Stimulated activated CD8-positive, alpha-beta memory T cell treated with anti-CD3 and anti-CD28 coated beads, Interleukin-12 subunit alpha, Interleukin-12 subunit beta, amount 100 ng/mL, for 4 hours (primary cell): ENCODE results near the gene XG.
"Not testable (repeated sequence)": the region's sequence is repeated elsewhere in the genome, so short reads cannot be mapped to it uniquely, and the experiment has no call there.

Experiments used
- DNase-seq: peaks from one replicate; pipeline ENCODE4 v3.0.0-alpha.2; 2020; ENCODE audit warnings: low read depth

The XG gene

DNA sequence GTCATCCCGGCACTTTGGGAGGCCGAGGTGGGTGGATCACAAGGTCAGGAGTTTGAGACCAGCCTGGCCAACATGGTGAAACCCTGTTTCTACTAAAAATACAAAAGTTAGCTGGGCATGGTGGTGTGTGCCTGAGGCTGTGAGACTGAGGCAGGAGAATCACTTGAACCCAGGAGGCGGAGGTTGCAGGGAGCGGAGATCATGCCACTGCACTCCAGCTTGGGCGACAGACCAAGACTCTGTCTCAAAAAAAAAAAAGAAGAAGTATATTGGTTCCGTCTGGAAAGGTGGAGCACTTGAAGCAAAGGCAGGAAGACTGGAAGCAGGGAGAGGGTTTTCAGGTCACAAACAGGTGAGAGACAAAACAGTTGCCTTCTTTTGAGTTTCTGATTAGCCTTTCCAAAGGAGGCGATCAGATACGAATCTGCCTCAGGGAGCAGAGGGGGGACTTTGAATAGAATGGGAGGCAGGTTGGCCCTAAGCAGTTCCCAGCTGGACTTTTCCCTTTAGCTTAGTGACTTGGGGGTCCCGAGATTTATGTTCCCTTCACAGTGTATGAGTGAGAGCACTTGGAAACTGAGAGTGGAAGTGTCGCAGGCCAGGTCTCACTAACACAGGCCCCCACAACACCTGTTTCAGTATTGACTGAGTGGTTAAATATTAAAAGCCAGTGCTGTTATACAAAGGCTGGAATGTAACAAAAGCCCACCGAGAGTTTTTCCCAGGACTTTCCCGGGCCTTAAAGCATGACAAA is 28.8 kb downstream of the XG start:
- DNase-seq: not testable (repeated sequence)

- DNase-seq: no peak
Observed at GRCh38 chrX:2781226-2781571, 29.4 kb downstream of the XG start.

DNA sequence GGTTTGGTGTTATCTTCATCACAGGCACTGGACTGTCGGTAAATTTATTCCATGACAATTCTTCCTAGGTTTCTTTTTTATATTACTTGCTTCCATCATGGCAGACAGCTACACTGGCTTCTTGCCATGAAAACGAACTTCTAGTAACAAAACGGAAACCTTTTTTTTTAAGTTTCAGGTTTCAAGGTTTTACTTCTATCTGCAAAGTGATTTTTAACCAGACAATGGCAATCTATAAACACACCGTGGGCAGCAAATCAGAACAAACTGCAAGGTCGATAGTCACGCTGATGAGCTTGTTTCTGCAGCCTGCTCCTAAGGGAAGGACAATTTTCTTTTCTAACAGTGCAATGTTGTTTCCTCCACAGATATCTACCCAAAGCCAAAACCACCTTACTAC is 29.9 kb downstream of the XG start:
- DNase-seq: no peak

DNA sequence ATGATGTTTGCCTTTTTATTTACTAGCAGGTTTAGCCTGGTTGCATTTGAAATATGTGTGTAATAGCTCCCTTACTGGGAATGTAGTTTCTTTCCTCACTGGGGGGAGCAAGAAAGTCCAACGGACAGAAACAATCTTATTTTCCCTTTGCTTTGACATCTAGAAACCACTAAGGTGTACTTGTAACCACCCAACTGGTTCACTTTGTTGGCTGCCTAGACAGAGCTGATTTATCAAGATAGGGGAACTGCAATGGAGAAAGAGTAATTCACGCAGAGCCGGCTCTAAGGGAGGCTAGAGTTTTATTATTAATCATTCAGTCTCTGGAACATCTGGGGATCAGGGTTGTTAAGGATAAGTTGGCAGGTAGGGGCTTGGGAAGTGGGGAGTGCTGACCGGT is 30.3 kb downstream of the XG start:
- no peak for DNase-seq

DNA sequence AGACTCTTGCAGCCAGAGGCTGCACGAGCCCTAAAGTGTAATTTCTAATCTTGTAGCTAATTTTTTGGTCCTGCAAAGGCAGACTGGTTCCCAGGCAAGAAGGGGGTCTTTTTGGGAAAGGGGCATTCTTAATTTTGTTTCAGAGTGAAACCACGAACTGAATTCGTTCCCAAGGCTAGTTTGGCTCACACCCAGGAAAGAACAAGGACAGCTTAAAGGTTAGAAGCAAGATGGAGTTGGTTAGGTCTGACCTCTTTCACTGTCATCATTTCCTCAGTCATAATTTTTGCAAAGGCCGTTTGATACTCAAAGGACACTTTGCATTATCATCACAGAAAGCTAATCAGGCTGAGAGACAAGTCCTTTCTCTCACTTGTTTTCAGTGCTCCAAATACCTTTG is 30.9 kb downstream of the XG start:
- DNase-seq: no peak

DNA sequence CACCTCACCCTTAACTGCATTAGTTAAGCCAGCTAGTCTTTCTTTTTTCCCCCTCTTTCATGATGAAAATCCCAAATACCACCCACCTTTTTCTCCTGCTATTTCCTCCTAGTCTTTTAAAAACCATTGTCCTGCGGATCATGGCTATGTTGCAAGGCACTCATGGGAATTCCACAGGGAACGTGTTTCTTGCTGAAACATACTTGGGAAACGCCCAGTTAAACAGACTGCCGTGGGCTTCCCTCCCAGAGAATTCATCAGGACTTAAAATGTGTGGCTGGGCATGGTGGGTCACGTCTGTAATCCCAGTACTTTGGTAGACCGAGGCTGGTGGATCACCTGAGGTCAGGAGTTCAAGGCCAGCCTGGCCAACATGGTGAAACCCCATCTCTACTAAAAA is 32.2 kb downstream of the XG start:
- DNase-seq: no peak

DNA sequence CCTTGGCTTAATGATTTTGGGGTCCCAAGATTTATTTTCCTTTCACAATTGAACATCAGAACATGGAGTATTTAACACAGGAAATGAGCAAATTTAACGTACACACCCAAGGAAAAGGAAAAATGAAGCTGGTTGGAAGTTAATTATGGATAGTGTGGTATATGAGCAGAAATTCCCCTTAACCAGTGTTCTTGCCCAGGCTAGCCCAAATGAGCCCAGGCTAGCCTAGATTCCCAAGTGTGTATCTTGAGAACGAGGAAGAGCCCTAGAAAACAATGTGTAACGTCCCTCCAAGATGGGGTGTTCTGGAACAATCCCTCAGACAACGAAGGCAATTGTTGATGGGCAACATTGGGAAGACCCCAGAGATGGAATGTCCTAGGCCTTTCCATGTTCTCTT is 33.7 kb downstream of the XG start:
- no peak for DNase-seq

- no peak for DNase-seq
Observed at GRCh38 chrX:2788980-2789379, 37.1 kb downstream of the XG start.

- DNase-seq: no peak
Observed at GRCh38 chrX:2789569-2789968, 37.7 kb downstream of the XG start.

DNA sequence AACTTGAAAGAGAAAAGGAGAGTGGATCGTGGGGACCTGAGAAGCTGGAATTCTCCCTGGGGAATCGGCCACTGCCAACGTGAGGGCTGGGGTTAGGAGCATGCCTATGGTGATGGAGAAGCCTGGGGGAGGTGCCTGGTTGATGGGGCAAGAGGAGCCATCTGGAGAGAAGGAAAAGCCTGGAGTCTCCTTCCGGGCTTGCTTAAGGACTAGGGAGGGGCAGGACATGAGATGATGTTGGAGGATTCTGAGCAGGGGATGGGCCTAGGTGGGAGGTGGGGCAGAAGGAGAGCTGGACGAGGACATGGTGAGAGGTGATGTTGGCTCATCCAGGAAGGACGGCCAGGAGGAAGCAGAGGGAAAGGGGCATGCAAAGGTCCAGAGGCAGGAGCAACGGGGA is 41.9 kb downstream of the XG start:
- DNase-seq: no peak

DNA sequence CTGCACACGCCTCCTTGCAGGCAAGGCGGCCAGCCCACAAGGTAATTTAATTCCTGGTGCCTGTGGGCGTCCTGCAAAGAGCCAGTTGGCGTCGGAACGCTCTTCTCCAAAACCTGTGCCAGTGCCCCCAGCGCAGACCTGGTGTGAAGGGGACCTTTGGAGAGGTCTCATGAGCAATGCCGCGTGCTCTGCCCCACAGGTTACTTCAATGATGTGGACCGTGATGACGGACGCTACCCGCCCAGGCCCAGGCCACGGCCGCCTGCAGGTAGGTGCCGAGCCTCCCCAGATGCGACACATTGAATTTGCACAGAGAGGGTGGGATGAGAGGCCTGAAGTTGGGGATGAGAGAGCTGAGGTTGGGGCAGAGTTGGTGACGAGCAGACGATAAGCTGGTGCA is 42.5 kb downstream of the XG start:
- no peak for DNase-seq

DNA sequence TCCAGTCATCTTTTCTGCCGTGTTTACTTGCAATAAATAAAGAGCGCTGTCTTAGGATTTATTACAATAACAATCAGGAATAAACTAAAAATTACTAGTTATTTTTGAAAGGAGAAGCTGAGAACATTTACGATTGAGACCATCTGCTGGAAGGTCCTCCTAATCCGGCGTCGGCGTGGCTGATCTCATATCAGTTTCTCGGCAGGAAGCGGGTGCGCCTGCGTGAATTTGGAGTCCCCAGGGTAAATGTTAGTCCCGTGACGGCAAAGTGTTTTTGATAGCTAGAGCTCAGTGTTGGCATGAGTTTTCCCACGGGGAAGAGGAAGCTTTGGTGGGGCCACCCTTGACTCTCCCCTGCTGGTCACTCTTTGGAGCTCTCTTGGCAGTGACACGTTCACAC is 45.0 kb downstream of the XG start:
- DNase-seq: not testable (repeated sequence)

DNA sequence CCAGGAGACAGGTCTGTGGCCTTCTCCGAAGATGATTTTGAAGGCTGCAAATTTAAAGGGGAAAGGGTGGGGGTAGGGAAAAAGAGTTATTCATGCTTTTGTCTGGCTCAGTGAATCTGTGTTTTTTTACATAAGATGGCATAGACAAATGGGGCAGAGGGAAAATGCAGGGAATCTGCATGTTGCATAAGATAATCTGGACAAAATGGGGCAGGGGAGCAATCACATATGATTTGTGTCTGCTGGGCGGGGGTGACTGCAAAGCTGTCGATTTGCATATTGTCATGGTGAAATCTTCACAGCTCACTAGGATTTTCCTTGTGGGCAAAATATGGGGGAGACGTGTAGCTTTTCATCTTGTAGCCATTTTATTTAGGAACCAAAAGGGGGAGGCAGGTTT is 47.5 kb downstream of the XG start:
- DNase-seq: no peak

DNA sequence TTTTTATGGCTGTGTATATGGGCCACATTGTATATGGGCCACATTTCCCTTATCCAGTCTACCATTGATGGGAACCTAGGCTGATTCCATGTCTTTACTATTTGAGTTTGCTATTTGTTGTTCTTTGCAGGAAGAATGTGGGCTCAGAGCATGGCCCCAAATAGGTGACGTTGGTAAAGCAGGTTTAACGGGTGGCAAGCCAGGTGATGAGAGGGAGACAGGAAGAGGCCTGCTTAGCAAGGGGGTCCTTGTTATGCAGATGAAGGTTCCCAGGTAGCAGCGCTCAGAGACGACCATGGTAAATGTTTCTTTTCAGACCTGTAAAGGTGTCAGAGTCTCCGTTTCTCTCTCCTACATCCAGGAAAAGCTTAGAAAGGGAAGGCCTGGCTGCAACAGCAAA is 48.1 kb downstream of the XG start:
- DNase-seq: not testable (repeated sequence)

- DNase-seq: no peak
Observed at GRCh38 chrX:2801223-2801622, 49.4 kb downstream of the XG start.

- DNase-seq: not testable (repeated sequence)
Observed at GRCh38 chrX:2802376-2803090, 50.7 kb downstream of the XG start.

DNA sequence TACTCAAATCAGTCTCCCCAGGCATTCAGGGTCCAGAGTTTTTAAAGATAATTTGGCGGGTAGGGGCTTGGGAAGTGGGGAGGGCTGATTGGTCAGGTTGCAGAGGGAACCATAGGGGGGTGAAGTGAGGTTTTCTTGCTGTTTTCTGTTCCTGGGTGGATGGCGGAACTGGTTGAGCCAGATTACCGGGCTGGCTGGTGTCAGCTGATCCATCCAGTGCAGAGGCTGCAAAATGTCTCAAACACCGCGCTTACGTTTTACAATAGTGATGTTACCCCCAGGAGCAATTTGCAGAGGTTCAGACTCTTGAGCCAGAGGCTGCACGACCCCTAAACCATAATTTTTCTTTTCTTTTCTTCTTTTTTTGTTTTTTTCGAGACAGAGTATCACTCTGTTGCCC is 51.6 kb downstream of the XG start:
- not testable (repeated sequence) for DNase-seq

GRCh38 chrX:2804106-2804843 is 52.4 kb downstream of the XG start:
- DNase-seq: not testable (repeated sequence)

DNA sequence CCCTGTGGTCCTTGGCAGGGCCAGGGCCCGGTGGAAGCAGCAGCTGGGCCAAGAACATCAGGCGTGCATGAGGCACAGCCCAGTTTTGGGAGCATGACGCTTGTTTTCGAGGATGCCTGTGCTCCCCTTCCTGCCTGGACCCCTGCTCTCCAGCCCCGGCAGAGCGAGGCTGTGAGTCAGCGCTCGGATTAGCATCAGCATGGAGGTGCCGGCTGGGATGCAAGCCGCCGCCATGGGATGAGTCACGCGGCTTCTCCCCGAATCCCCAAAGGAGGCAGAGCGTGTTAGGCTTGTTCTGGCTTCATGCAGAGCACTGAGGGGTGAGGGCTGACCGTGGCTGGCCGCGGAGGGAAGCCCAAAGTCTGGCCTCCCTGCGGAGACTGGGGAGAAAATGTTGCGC is 53.0 kb downstream of the XG start:
- DNase-seq: not testable (repeated sequence)

GRCh38 chrX:2811271-2811670 is 59.4 kb downstream of the XG start:
- DNase-seq: no peak

- peak; percentile 10 for DNase-seq
Observed at GRCh38 chrX:2812161-2812907, 60.5 kb downstream of the XG start.

GRCh38 chrX:2817036-2817435 is 65.2 kb downstream of the XG start:
- no peak for DNase-seq
